HCT116 (cell line): Measurements from ENCODE around the gene GLYR1. TPM values are rescaled to one million over a fixed set of nuclear protein-coding genes. Genes with fewer than 3 reads are reported as not detected.

Experiments
- ATAC-seq: fragments of 200-7000 bp; cut with Tn5 transposase; 2 replicates; pipeline ENCODE4 v1.9.1; 2020; ENCODE audit warnings: mild to moderate bottlenecking, moderate library complexity
- BruUV-seq: library from RNA; stranded (reverse); fragments of 400-500 nt; replicated peaks from 2 replicates; lab custom pipeline; 2021; lab: Mats Ljungman, UMichigan
- CTCF ChIA-PET: fragments of 300-600 bp; sonication (Branson Sonifier 250); formaldehyde crosslinking; loops from one replicate; lab custom pipeline; 2021; ENCODE audit warnings: antibody characterized with exemption; lab: Charles Lee
- POLR2A ChIA-PET: fragments of 300-600, 350-600 bp; sonication (Branson Sonifier 250); formaldehyde crosslinking; loops from one replicate; lab custom pipeline; 2021; ENCODE audit warnings: antibody characterized with exemption; lab: Charles Lee
- RAD21 ChIA-PET, 2 experiments: fragments of 300-600 bp; sonication (Branson Sonifier 250); formaldehyde crosslinking; loops; one replicate each; lab custom pipeline; 2023; ENCODE audit warnings: low total read pairs in 2 of 2; ENCODE audit not compliant: uncharacterized antibody in 2 of 2, unreplicated experiment in 2 of 2, low non-redundant PET in 1 of 2; lab: Charles Lee
- DNase-seq: peaks from one replicate; pipeline ENCODE4 v3.0.0-alpha.2; 2010; ENCODE audit warnings: low read depth, low spot score
- H2AFZ ChIP-seq: fragments of 200-600 bp; shearing (Covaris generic), sonication (generic); 2 replicates; pipeline ENCODE4 v1.6.1; 2017; ENCODE audit warnings: low read depth, mixed run types, mixed read lengths, antibody characterized with exemption, low read length; ENCODE audit not compliant: poor library complexity, severe bottlenecking
- H3K27ac ChIP-seq: 2 replicates; pipeline ENCODE4 v1.5.1; 2012; ENCODE audit warnings: low read depth, low read length
- H3K27me3 ChIP-seq: fragments of 200-600 bp; sonication (generic); 2 replicates; pipeline ENCODE4 v1.6.1; 2016; ENCODE audit warnings: mixed run types, low read length, mixed read lengths; ENCODE audit not compliant: insufficient read depth
- H3K36me3 ChIP-seq, 2 experiments: fragments of 200-500 bp in 1 of 2; fragments of 200-600 bp in 1 of 2; sonication (Bioruptor generic) in 1 of 2; sonication (generic) in 1 of 2; 2 replicates each; pipeline versions ENCODE4 v1.5.1 to v1.6.1; 2014 to 2016; ENCODE audit warnings: low read length in 2 of 2, inconsistent platforms in 1 of 2, mixed read lengths in 1 of 2, mixed run types in 1 of 2; ENCODE audit not compliant: insufficient read depth in 2 of 2, control insufficient read depth in 1 of 2
- H3K4me1 ChIP-seq, 2 experiments: fragments of 200-600 bp in 1 of 2; sonication (generic) in 1 of 2; 2 replicates each; pipeline versions ENCODE4 v1.5.1 to v1.6.1; 2012 to 2017; ENCODE audit warnings: low read length in 2 of 2, inconsistent platforms in 1 of 2, mild to moderate bottlenecking in 1 of 2, mixed read lengths in 1 of 2, mixed run types in 1 of 2, moderate library complexity in 1 of 2; ENCODE audit not compliant: insufficient read depth in 2 of 2, control insufficient read depth in 1 of 2
- H3K4me2 ChIP-seq: fragments of 200-600 bp; sonication (generic); 2 replicates; pipeline ENCODE4 v1.6.1; 2017; ENCODE audit warnings: mixed run types, low read length, mixed read lengths
- H3K4me3 ChIP-seq, 2 experiments: fragments of 200-600 bp in 1 of 2; sonication (generic) in 1 of 2; replicated peaks in 1 of 2; 2 replicates each; pipeline ENCODE4 v1.5.1; 2011 to 2016; ENCODE audit warnings: low read length in 2 of 2, control low read depth in 1 of 2, low read depth in 1 of 2, mild to moderate bottlenecking in 1 of 2, mixed read lengths in 1 of 2, mixed run types in 1 of 2
- H3K79me2 ChIP-seq: fragments of 200-600 bp; sonication (generic); 2 replicates; pipeline ENCODE4 v1.6.1; 2017; ENCODE audit warnings: mild to moderate bottlenecking, mixed run types, low read length, moderate library complexity, mixed read lengths; ENCODE audit not compliant: insufficient read depth
- H3K9ac ChIP-seq: fragments of 200-600 bp; sonication (generic); 2 replicates; pipeline ENCODE4 v1.6.1; 2016; ENCODE audit warnings: low read length, mixed read lengths
- H3K9me2 ChIP-seq: fragments of 200-600 bp; sonication (generic), shearing (Covaris generic); 2 replicates; pipeline ENCODE4 v1.6.1; 2017; ENCODE audit warnings: mixed run types, mild to moderate bottlenecking, moderate library complexity; ENCODE audit not compliant: insufficient read depth
- H3K9me3 ChIP-seq, 2 experiments: fragments of 200-500 bp in 1 of 2; fragments of 200-600 bp in 1 of 2; sonication (Bioruptor generic) in 1 of 2; sonication (generic) in 1 of 2; 2 replicates each; pipeline ENCODE4 v1.6.1; 2014 to 2017; ENCODE audit warnings: low read length in 2 of 2, mixed read lengths in 2 of 2, inconsistent platforms in 1 of 2, low read depth in 1 of 2, mild to moderate bottlenecking in 1 of 2, mixed run types in 1 of 2, moderate library complexity in 1 of 2; ENCODE audit not compliant: control insufficient read depth in 1 of 2, insufficient read depth in 1 of 2
- H4K20me1 ChIP-seq: fragments of 200-600 bp; sonication (generic), shearing (Covaris generic); 2 replicates; pipeline ENCODE4 v1.6.1; 2017; ENCODE audit warnings: mixed run types, mild to moderate bottlenecking, moderate library complexity; ENCODE audit not compliant: insufficient read depth
- ATF3 ChIP-seq: IDR thresholded peaks from 2 replicates; pipeline ENCODE4 v1.6.1; 2012
- CBX3 ChIP-seq: IDR thresholded peaks from 2 replicates; pipeline ENCODE4 v1.6.1; 2012; ENCODE audit warnings: low read depth
- CEBPB ChIP-seq: IDR thresholded peaks from 2 replicates; pipeline ENCODE4 v1.6.1; 2012; ENCODE audit warnings: low read depth
- ELF1 ChIP-seq: IDR thresholded peaks from 2 replicates; pipeline ENCODE4 v1.6.1; 2012; ENCODE audit warnings: low read depth, borderline replicate concordance
- FOSL1 ChIP-seq: IDR thresholded peaks from 2 replicates; pipeline ENCODE4 v1.6.1; 2012; ENCODE audit warnings: low read depth
- JUND ChIP-seq: IDR thresholded peaks from 2 replicates; pipeline ENCODE4 v1.6.1; 2012
- MAX ChIP-seq: IDR thresholded peaks from 2 replicates; pipeline ENCODE4 v1.6.1; 2012
- POLR2AphosphoS5 ChIP-seq: IDR thresholded peaks from 2 replicates; pipeline ENCODE4 v1.6.1; 2011; ENCODE audit warnings: mild to moderate bottlenecking, low read depth, low read length, moderate library complexity
- RAD21 ChIP-seq: IDR thresholded peaks from 2 replicates; pipeline ENCODE4 v1.6.1; 2012; ENCODE audit warnings: low read depth, mild to moderate bottlenecking
- SRF ChIP-seq: IDR thresholded peaks from 2 replicates; pipeline ENCODE4 v1.6.1; 2012; ENCODE audit warnings: low read depth
- TCF7L2 ChIP-seq: IDR thresholded peaks from 2 replicates; pipeline ENCODE4 v1.7.0; 2011; ENCODE audit warnings: borderline replicate concordance, inconsistent platforms; ENCODE audit not compliant: insufficient read depth, insufficient read length; ENCODE audit errors: extremely low read depth
- ZBTB33 ChIP-seq: IDR thresholded peaks from 2 replicates; pipeline ENCODE4 v1.6.1; 2011; ENCODE audit warnings: mild to moderate bottlenecking, low read length, moderate library complexity; ENCODE audit not compliant: insufficient replicate concordance; ENCODE audit errors: extremely low read depth
- ZFX ChIP-seq: fragments of 450-650 bp; IDR thresholded peaks from 2 replicates; pipeline ENCODE4 v1.6.1; 2017
- intact Hi-C: fragments of 100-400 bp; cut with micrococcal nuclease; formaldehyde crosslinking; loops from 2 replicates; pipeline ENCODE4 v1.10.0; 2022
- total RNA-seq: library from RNA; stranded (reverse); gene quantifications from one replicate; pipeline ENCODE4 v1.2.1, GENCODE V29; 2021; ENCODE audit not compliant: unreplicated experiment

The GLYR1 gene
- total RNA-seq, 1 experiment from 2014 or later = 50.0 TPM

- ChIA-PET POLR2A (no interaction called here), RAD21 (no interaction called here)
- BruUV-seq = no TSS peak
Observed at GRCh38 chr16:4754865-4755264, 92.2 kb downstream of the GLYR1 start.

More at GRCh38 chr16:4754865-4755264, 92.2 kb downstream of the GLYR1 start:
- no peaks in the 10 kb centered on the region for H3K4me1 ChIP-seq
- peaks cover 0 to 4% of the 10 kb centered on the region in 2 experiments; a peak in 1 of 4 replicates for H3K9me3 ChIP-seq
- peaks cover 14 to 21% of the 10 kb centered on the region in 2 experiments; a peak in 3 of 4 replicates for H3K36me3 ChIP-seq
- H3K4me3 ChIP-seq = no peak overlapping the region
- H3K27me3 ChIP-seq = no peaks in the 10 kb centered on the region
- ATAC-seq = no peak
- H3K79me2 ChIP-seq = peaks cover 4% of the 10 kb centered on the region; the same call in 1 of the 2 replicates
- no peak overlapping the region for H2AFZ ChIP-seq
- intact Hi-C loops = no loop called here
- no peak for DNase-seq
- no peak overlapping the region for H3K27ac ChIP-seq
- TF ChIP-seq CBX3 (no peak), MAX (no peak), ATF3 (no peak), TCF7L2 (no peak), SRF (no peak), ELF1 (no peak), FOSL1 (no peak), ZFX (no peak), JUND (no peak), POLR2AphosphoS5 (no peak), CEBPB (no peak), RAD21 (no peak), ZBTB33 (no peak)
- H3K9ac ChIP-seq = no peak overlapping the region
- CTCF ChIA-PET = no interaction called here
- H4K20me1 ChIP-seq = no peaks in the 10 kb centered on the region
- H3K4me2 ChIP-seq = no peak overlapping the region
- H3K9me2 ChIP-seq = no peaks in the 10 kb centered on the region
